Natural killer cell (primary cell): ENCODE data around the gene ADAM17. TPM values are rescaled to one million over a fixed set of nuclear protein-coding genes. Genes with fewer than 3 reads are reported as not detected.

Source experiments
- ATAC-seq, 3 donors: fragments of 150-1000 bp in 2 of 3; fragments of 200-7000 bp in 1 of 3; cut with Tn5 transposase; 1 replicate in 1 of 3; 2 replicates in 2 of 3; pipeline ENCODE4 v1.10.0; 2021; ENCODE audit warnings: mild to moderate bottlenecking in 2 of 3, moderate library complexity in 2 of 3
- DNase-seq, 2 donors: peaks; one replicate each; pipeline versions ENCODE4 v3.0.0 to v3.0.0-alpha.2; 2013 to 2021; ENCODE audit warnings: mixed read lengths in 1 of 2
- H3K27ac ChIP-seq: one replicate; pipeline ENCODE4 v1.5.1; 2013; ENCODE audit warnings: mild to moderate bottlenecking, low read length
- H3K27me3 ChIP-seq: one replicate; pipeline ENCODE4 v1.6.1; 2013; ENCODE audit warnings: low read length; ENCODE audit not compliant: control insufficient read depth, insufficient read depth
- H3K36me3 ChIP-seq: one replicate; pipeline ENCODE4 v1.6.1; 2013; ENCODE audit warnings: low read length; ENCODE audit not compliant: control insufficient read depth, insufficient read depth
- H3K4me1 ChIP-seq: one replicate; pipeline ENCODE4 v1.6.1; 2013; ENCODE audit warnings: low read length; ENCODE audit not compliant: control insufficient read depth, insufficient read depth
- H3K4me3 ChIP-seq: one replicate; pipeline ENCODE4 v1.5.1; 2013; ENCODE audit warnings: low read length
- H3K9me3 ChIP-seq: one replicate; pipeline ENCODE4 v1.6.1; 2013; ENCODE audit warnings: low read length; ENCODE audit not compliant: control insufficient read depth, insufficient read depth
- H3K27ac Mint-ChIP-seq, 2 donors: one replicate each; pipeline ENCODE4 v1.8.0; 2022; ENCODE audit warnings: mild to moderate bottlenecking in 2 of 2, mixed read lengths in 2 of 2, moderate library complexity in 1 of 2
- H3K27me3 Mint-ChIP-seq, 2 donors: one replicate each; pipeline ENCODE4 v1.8.0; 2022; ENCODE audit warnings: low read depth in 2 of 2, mixed read lengths in 2 of 2
- H3K36me3 Mint-ChIP-seq: one replicate; pipeline ENCODE4 v1.8.0; 2022; ENCODE audit warnings: mixed read lengths
- H3K4me1 Mint-ChIP-seq, 2 donors: one replicate each; pipeline ENCODE4 v1.8.0; 2022; ENCODE audit warnings: mixed read lengths in 2 of 2
- H3K4me3 Mint-ChIP-seq: one replicate; pipeline ENCODE4 v1.8.0; 2022; ENCODE audit warnings: mild to moderate bottlenecking, moderate library complexity, mixed read lengths
- H3K9me3 Mint-ChIP-seq, 2 donors: one replicate each; pipeline ENCODE4 v1.8.0; 2022; ENCODE audit warnings: mixed read lengths in 2 of 2
- CTCF ChIP-seq: fragments of 200-600 bp; IDR thresholded peaks from one replicate; pipeline ENCODE4 v1.8.0; 2022; ENCODE audit warnings: antibody characterized with exemption
- WGBS: methylation state at CpG from one replicate; pipeline ENCODE4 v1.1.7; 2013; ENCODE audit warnings: missing lambda C conversion rate; ENCODE audit not compliant: insufficient coverage; 5-methylcytosine and 5-hydroxymethylcytosine counted together
- intact Hi-C: fragments of 100-400 bp; cut with micrococcal nuclease; formaldehyde crosslinking; loops from one replicate; pipeline ENCODE4 v1.14.2; 2022
- total RNA-seq, 4 donors: library from RNA; stranded (reverse); fragments of 120-200 nt in 1 of 4; gene quantifications; one replicate each; pipeline versions ENCODE4 v1.2.3 to v1.2.4, GENCODE V29; 2013 to 2022

The ADAM17 gene
- total RNA-seq, 3 donors from 2014 or later (not counting 1 experiment from before 2014, with no cell fraction given) = 44.0 to 53.8 (median 46.8) TPM

GRCh38 chr2:9582624-9583023 lies 27.0 kb upstream of the ADAM17 start:
- no peak overlapping the region for H3K4me3 Mint-ChIP-seq
- TF ChIP-seq CTCF = no peak
- H3K36me3 ChIP-seq = peaks cover 36% of the 10 kb centered on the region
- intact Hi-C loops = no loop called here
- peaks cover 16 to 19% of the 10 kb centered on the region in 2 donors for H3K4me1 Mint-ChIP-seq
- no peaks in the 10 kb centered on the region for H3K36me3 Mint-ChIP-seq
- H3K27ac ChIP-seq = no peak overlapping the region
- no peak overlapping the region for H3K27ac Mint-ChIP-seq
- 98% methylated on average over 5 of the region's 5 CpGs for WGBS
- H3K4me1 ChIP-seq = no peaks in the 10 kb centered on the region
- no peaks in the 10 kb centered on the region for H3K9me3 Mint-ChIP-seq
- no peaks in the 10 kb centered on the region for H3K27me3 Mint-ChIP-seq
- no peak overlapping the region for H3K4me3 ChIP-seq
- ATAC-seq = no peak
- DNase-seq = no peak
- H3K27me3 ChIP-seq = no peaks in the 10 kb centered on the region
- H3K9me3 ChIP-seq = no peaks in the 10 kb centered on the region

GRCh38 chr2:9578467-9579235 lies 23.0 kb upstream of the ADAM17 start:
- no peak overlapping the region for H3K4me3 ChIP-seq
- DNase-seq (no peak), ATAC-seq (peak in 1 of 3 donors; percentile 16)
- no peaks in the 10 kb centered on the region for H3K9me3 ChIP-seq
- intact Hi-C loops = no loop called here
- no peak overlapping the region for H3K4me3 Mint-ChIP-seq
- H3K36me3 ChIP-seq = peaks cover 5% of the 10 kb centered on the region
- H3K4me1 ChIP-seq = no peaks in the 10 kb centered on the region
- H3K27ac Mint-ChIP-seq = peak overlapping the region in 1 of 2 donors; percentile 43
- no peaks in the 10 kb centered on the region for H3K27me3 ChIP-seq
- H3K27me3 Mint-ChIP-seq = no peaks in the 10 kb centered on the region
- no peak overlapping the region for H3K27ac ChIP-seq
- peaks cover 0 to 6% of the 10 kb centered on the region in 2 donors for H3K4me1 Mint-ChIP-seq
- no peaks in the 10 kb centered on the region for H3K9me3 Mint-ChIP-seq
- WGBS = 94% methylated on average over 9 of the region's 9 CpGs
- no peaks in the 10 kb centered on the region for H3K36me3 Mint-ChIP-seq
- TF ChIP-seq CTCF = no peak

- 87% methylated on average over 2 of the region's 2 CpGs for WGBS
Observed at GRCh38 chr2:9574331-9574730, 18.7 kb upstream of the ADAM17 start.

More at GRCh38 chr2:9574331-9574730, 18.7 kb upstream of the ADAM17 start:
- ATAC-seq = no peak
- no peaks in the 10 kb centered on the region for H3K4me1 ChIP-seq
- H3K27ac ChIP-seq = no peak overlapping the region
- H3K4me1 Mint-ChIP-seq = peaks cover 0 to 6% of the 10 kb centered on the region in 2 donors
- H3K9me3 Mint-ChIP-seq = no peaks in the 10 kb centered on the region
- H3K36me3 Mint-ChIP-seq = no peaks in the 10 kb centered on the region
- H3K4me3 Mint-ChIP-seq = no peak overlapping the region
- TF ChIP-seq CTCF = no peak
- intact Hi-C loops = no loop called here
- no peaks in the 10 kb centered on the region for H3K36me3 ChIP-seq
- H3K27me3 Mint-ChIP-seq = no peaks in the 10 kb centered on the region
- no peak for DNase-seq
- H3K4me3 ChIP-seq = no peak overlapping the region
- H3K27ac Mint-ChIP-seq = no peak overlapping the region
- H3K9me3 ChIP-seq = no peaks in the 10 kb centered on the region
- no peaks in the 10 kb centered on the region for H3K27me3 ChIP-seq
